Gastrocnemius medialis (tissue), 4 donors: ENCODE measurements around the gene E2F4. TPM values are rescaled to one million over a fixed set of nuclear protein-coding genes. Genes with fewer than 3 reads are reported as not detected.

ENCODE experiments used
- ATAC-seq, 2 donors: fragments of 150-250 bp; one replicate each; pipeline ENCODE4 v1.9.1; 2016
- DNase-seq, 2 donors: peaks; one replicate each; pipeline ENCODE4 v3.0.0-alpha.2; 2019
- H3K27ac ChIP-seq, 4 donors: fragments of 200-600 bp; sonication (generic); 1 replicate in 1 of 4; 2 replicates in 3 of 4; pipeline ENCODE4 v1.5.1; 2016 to 2018; ENCODE audit warnings: mild to moderate bottlenecking in 2 of 4, moderate library complexity in 1 of 4
- H3K27me3 ChIP-seq, 3 donors: fragments of 200-600 bp; sonication (generic) in 2 of 3; 1 replicate in 1 of 3; 2 replicates in 2 of 3; pipeline versions ENCODE4 v1.5.1 to v1.6.0; 2016 to 2019; ENCODE audit warnings: mild to moderate bottlenecking in 1 of 3, moderate library complexity in 1 of 3
- H3K36me3 ChIP-seq, 2 donors: fragments of 200-600 bp; sonication (generic) in 1 of 2; one replicate each; pipeline ENCODE4 v1.5.1; 2017 to 2018
- H3K4me1 ChIP-seq, 2 donors: fragments of 200-600 bp; sonication (generic) in 1 of 2; one replicate each; pipeline ENCODE4 v1.5.1; 2016 to 2017; ENCODE audit warnings: mild to moderate bottlenecking in 2 of 2
- H3K4me3 ChIP-seq, 4 donors: fragments of 200-600 bp; sonication (generic) in 3 of 4; 1 replicate in 1 of 4; 2 replicates in 3 of 4; pipeline ENCODE4 v1.5.1; 2016 to 2019; ENCODE audit warnings: mild to moderate bottlenecking in 2 of 4
- H3K9me3 ChIP-seq, 3 donors: fragments of 200-600 bp; sonication (generic) in 2 of 3; 1 replicate in 1 of 3; 2 replicates in 2 of 3; pipeline ENCODE4 v1.5.1; 2016 to 2019
- POLR2A ChIP-seq, 2 donors: fragments of 450-650 bp; IDR thresholded peaks; one replicate each; pipeline ENCODE4 v1.6.1; 2017; ENCODE audit warnings: antibody characterized with exemption in 2 of 2, mild to moderate bottlenecking in 2 of 2, moderate library complexity in 2 of 2
- in situ Hi-C, 4 donors: fragments of 200-750 bp; cut with MboI; loops; one replicate each; pipeline versions ENCODE4 v1.15.0 to v1.8.0; 2017; ENCODE audit warnings: low sequenced_read_pairs in 4 of 4
- intact Hi-C: fragments of 100-400 bp; cut with DNase I; formaldehyde crosslinking; loops from one replicate; pipeline ENCODE4 v1.15.1; 2023; ENCODE audit warnings: low total_unique reads
- total RNA-seq, 4 donors: library from RNA; depleted of rRNA; stranded (reverse); fragments of >200 nt; gene quantifications; one replicate each; pipeline versions ENCODE4 v1.1.0 to v1.2.3, GENCODE V29; 2016
- TF ChIP-seq, protein P1 (sequence below), 5 experiments: fragments of 450-650 bp in 3 of 5; fragments of 200-600 bp in 2 of 5; sonication (generic) in 2 of 5; IDR thresholded peaks in 4 of 5; conservative IDR thresholded peaks in 1 of 5; 1 replicate in 4 of 5; 2 replicates in 1 of 5; pipeline ENCODE4 v1.5.1; 2016 to 2019; ENCODE audit warnings: antibody characterized with exemption in 5 of 5, mild to moderate bottlenecking in 3 of 5, moderate library complexity in 3 of 5

E2F4 gene
- total RNA-seq, 4 donors from 2014 or later, result 67.8 to 114 (median 96.5) TPM

DNA sequence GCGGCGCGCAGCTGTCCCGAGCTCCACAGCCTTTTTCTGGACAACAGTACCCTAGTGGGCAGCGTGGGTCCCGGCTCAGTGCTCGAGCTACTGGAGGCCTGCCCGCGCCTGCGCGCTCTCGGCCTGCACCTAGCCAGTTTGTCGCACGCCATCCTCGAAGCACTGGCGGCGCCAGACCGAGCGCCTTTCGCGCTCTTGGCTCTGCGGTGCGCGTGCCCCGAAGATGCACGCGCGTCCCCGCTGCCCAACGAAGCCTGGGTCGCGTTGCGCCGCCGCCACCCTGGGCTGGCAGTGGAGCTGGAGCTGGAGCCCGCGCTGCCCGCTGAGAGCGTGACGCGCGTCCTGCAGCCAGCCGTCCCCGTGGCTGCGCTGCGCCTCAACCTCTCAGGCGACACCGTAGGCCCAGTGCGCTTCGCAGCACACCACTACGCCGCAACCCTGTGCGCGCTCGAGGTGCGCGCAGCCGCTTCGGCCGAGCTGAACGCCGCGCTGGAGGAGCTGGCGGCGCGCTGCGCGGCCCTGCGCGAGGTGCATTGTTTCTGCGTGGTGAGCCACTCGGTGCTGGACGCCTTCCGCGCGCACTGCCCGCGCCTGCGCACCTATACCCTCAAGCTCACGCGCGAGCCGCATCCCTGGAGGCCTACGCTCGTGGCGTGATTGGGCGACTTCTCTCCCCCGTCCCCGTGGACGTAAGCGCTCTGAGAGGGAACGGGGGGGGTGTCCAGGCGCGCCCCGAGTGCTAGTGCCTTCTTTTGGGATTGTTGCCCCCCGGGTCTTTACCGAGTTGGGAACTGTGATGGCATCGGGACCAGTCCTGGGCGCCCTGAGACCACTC lies 28.6 kb upstream of the E2F4 start:
- intact Hi-C loops, result loop anchor here (2.0 to 5.0 kb wide), 2 partner anchors 84 to 213 kb away; partner anchors contain the start of genes FHOD1 and SLC9A5
- DNase-seq, result peak in 1 of 2 donors; percentile 78

DNA sequence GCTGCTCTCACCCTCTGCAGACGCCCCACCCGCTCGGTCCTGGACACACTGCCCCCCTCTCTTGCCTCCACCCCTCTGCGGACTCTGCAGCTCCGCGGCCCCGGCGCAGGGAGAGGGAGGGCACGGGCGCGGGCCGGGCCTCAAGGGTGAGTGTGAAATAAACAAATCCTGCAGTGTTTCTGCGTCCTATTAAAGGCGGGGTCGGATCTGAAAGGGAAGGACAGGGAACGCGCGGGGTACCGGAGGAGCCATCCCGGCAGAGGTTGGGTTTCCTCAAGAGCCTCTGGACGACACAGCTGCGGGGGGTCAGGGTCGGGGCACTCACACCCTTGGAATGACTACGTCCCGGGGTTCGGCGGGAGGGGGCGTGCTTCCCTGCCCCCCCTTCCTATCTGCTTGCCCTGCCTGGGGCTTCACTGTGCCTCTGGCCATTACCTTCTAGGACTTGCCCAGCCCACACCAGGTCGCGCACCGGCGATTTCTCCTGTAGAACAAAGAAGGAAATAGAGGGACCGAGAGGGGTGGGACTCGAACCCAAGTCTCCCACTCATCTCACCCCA lies 27.9 kb upstream of the E2F4 start:
- TF ChIP-seq POLR2A (IDR thresholded peaks at IDR 0.05), result no peak
- TF ChIP-seq, protein P1, sequence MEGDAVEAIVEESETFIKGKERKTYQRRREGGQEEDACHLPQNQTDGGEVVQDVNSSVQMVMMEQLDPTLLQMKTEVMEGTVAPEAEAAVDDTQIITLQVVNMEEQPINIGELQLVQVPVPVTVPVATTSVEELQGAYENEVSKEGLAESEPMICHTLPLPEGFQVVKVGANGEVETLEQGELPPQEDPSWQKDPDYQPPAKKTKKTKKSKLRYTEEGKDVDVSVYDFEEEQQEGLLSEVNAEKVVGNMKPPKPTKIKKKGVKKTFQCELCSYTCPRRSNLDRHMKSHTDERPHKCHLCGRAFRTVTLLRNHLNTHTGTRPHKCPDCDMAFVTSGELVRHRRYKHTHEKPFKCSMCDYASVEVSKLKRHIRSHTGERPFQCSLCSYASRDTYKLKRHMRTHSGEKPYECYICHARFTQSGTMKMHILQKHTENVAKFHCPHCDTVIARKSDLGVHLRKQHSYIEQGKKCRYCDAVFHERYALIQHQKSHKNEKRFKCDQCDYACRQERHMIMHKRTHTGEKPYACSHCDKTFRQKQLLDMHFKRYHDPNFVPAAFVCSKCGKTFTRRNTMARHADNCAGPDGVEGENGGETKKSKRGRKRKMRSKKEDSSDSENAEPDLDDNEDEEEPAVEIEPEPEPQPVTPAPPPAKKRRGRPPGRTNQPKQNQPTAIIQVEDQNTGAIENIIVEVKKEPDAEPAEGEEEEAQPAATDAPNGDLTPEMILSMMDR (IDR thresholded peaks at IDR 0.05 in 4 of 5, conservative IDR thresholded peaks at IDR 0.05 in 1 of 5), result no peak
- no peaks in the 10 kb centered on the region for H3K9me3 ChIP-seq
- DNase-seq, result no peak
- H3K4me3 ChIP-seq, result peak overlapping the region; percentile 52 to 73 (median 65)
- no peaks in the 10 kb centered on the region for H3K36me3 ChIP-seq
- intact Hi-C loops, result loop anchor here (2.0 to 5.0 kb wide), 2 partner anchors 83 to 213 kb away; partner anchors contain the start of genes FHOD1 and SLC9A5
- H3K27me3 ChIP-seq, result no peaks in the 10 kb centered on the region
- peak overlapping the region; percentile 93 to 100 (median 95) for H3K27ac ChIP-seq
- H3K4me1 ChIP-seq, result peaks cover 48 to 52% of the 10 kb centered on the region in 2 donors
- in situ Hi-C loops, result no loop called here
- peak; percentile 3 to 6 for ATAC-seq

More for the DNA sequence above, 28.6 kb upstream of the E2F4 start:
- Histone ChIP-seq H3K36me3 (no peaks in the 10 kb centered on the region), H3K27me3 (no peaks in the 10 kb centered on the region), H3K4me1 (peaks cover 49 to 51% of the 10 kb centered on the region in 2 donors), H3K27ac (peak overlapping the region; percentile 93 to 100 (median 95)), H3K9me3 (no peaks in the 10 kb centered on the region), H3K4me3 (peak overlapping the region; percentile 52 to 73 (median 65))
- in situ Hi-C loops, result no loop called here
- TF ChIP-seq, protein P1 (IDR thresholded peaks at IDR 0.05 in 4 of 5, conservative IDR thresholded peaks at IDR 0.05 in 1 of 5), result peak in 1 of 5 experiments; percentile 19
- TF ChIP-seq POLR2A (IDR thresholded peaks at IDR 0.05), result peak; percentile 55 to 63
- peak; percentile 4 to 14 for ATAC-seq

DNA sequence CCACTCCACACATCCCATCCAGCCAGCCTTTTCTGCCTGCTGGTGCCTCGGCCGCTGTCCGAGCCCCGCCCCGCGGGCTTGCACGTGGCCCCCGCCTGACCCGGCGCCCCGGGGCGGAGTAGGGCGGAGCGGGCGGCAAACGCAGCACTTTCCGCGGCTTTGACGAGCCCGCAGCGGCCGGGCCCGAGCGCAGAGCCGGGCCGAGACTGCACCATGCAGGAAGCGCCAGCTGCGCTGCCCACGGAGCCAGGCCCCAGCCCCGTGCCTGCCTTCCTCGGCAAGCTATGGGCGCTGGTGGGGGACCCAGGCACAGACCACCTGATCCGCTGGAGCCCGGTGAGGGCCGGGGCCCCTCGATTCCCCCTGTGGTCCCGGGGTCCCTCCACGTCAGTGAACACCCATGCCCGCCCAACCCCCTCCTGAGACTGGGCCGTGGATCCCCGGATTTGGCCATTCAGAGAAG lies 27.3 kb upstream of the E2F4 start, which contains the start of gene HSF4:
HSF4 (plus strand) TSS at position 147 of the 463 bp plus-strand sequence; CDS start at position 214, 67 bp downstream.
- no peaks in the 10 kb centered on the region for H3K36me3 ChIP-seq
- peak within 1 kb of the TSS; percentile 93 to 100 (median 95) for H3K27ac ChIP-seq
- in situ Hi-C loops, result no loop called here
- peak; percentile 88 to 91 for TF ChIP-seq POLR2A (IDR thresholded peaks at IDR 0.05)
- TF ChIP-seq, protein P1 (IDR thresholded peaks at IDR 0.05 in 4 of 5, conservative IDR thresholded peaks at IDR 0.05 in 1 of 5), result no peak
- H3K4me3 ChIP-seq, result peak within 1 kb of the TSS; percentile 65 to 78 (median 69)
- no peaks in the 10 kb centered on the region for H3K27me3 ChIP-seq
- ATAC-seq (peak; percentile 40 to 43), DNase-seq (peak; percentile 65 to 81)
- H3K9me3 ChIP-seq, result no peaks in the 10 kb centered on the region
- intact Hi-C loops, result loop anchor here (5.0 kb wide), 1 partner anchor 83 kb away; the partner anchor contains the start of genes FHOD1 and SLC9A5
- H3K4me1 ChIP-seq, result peaks cover 50 to 53% of the 10 kb centered on the region in 2 donors

DNA sequence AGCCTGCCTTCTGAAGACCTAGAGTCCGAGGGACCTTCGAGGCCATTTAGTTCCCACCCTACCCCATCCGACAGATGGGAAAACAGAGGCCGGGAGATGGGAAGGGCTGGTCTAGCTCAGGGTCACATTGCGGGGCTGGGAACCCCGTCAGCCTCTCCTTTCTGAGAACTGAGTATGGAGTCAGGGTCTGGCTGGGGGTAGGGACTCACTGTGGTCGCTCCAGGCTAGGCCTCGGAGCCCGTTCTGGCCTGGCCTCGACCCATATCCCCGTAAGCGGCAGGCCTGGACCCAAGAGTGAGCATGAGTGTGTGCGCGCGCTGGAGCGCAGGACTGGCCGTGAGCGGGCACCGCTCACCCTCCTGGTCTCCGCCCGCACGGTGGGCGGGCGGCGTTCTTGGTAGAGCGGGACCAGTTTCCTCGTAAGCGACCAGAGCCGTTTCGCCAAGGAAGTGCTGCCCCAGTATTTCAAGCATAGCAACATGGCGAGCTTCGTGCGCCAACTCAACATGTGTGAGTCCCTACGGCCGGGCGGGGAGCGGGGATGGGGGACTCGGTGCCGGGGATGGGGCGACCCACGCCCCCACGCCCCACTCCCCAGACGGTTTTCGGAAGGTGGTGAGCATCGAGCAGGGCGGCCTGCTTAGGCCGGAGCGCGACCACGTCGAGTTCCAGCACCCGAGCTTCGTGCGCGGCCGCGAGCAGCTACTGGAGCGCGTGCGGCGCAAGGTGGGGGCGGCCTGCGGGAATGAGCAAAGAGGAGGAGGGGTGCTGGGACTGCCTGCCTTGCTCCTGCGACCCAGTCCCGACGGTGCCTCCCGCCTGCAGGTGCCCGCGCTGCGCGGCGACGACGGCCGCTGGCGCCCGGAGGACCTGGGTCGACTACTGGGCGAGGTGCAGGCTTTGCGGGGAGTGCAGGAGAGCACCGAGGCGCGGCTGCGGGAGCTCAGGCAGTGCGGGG lies 26.6 kb upstream of the E2F4 start:
- in situ Hi-C loops, result no loop called here
- ATAC-seq, result no peak
- intact Hi-C loops, result no loop called here
- Histone ChIP-seq H3K27ac (peak overlapping the region; percentile 93 to 100 (median 95)), H3K27me3 (no peaks in the 10 kb centered on the region), H3K9me3 (no peaks in the 10 kb centered on the region), H3K4me1 (peaks cover 55 to 58% of the 10 kb centered on the region in 2 donors), H3K4me3 (peak overlapping the region; percentile 65 to 78 (median 69)), H3K36me3 (no peaks in the 10 kb centered on the region)
- no peak for DNase-seq
- TF ChIP-seq, protein P1 (IDR thresholded peaks at IDR 0.05 in 4 of 5, conservative IDR thresholded peaks at IDR 0.05 in 1 of 5), result no peak
- TF ChIP-seq POLR2A (IDR thresholded peaks at IDR 0.05), result no peak
